ENCODE measurements around the gene OR6C76. TPM values are rescaled to one million over a fixed set of nuclear protein-coding genes. Genes with fewer than 3 reads are reported as not detected.
"Not testable (repeated sequence)": the region's sequence is repeated elsewhere in the genome, so short reads cannot be mapped to it uniquely, and the experiment has no call there.

Gene OR6C76
- total RNA-seq, 1 donor from 2014 or later: not detected

DNA sequence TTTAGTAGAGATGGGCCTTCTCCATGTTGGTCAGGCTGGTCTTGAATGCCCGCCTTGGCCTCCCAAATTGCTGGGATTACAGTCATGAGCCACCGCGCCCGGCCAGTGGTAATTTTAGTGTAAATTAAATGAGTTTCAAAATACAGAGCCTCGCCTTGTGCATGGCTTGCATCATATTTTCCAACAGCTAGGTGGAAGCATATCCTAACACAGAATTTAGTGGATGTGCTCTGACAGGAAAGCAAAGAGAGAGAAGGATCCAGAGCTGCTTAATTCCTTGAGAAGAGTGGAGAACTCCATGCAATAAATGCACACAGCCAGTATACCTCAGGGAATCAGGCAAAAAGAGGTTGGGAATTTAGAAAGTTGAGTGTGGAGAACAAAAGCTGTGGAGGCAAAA lies 20.3 kb downstream of the OR6C76 start:
- no peaks in the 10 kb centered on the region for H3K36me3 Mint-ChIP-seq (ENCODE audit: unreplicated experiment)

DNA sequence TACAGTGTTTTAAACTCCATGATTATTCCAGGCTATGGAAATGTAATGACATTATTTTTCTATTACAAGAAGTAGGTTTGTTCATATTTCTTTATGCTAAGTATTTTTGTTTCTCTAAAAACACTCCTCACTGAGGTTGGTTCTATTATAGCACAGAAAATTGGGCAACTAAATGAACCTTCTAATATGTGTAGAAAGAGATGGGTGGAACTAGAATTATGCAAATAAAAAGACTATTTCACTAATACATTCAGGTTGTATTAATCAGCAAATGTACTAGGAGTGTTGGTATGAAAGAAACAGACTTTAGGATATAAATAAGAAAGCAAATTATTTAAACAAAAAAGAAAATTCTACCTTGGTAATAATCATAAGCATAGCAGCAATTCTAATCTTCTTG lies 22.8 kb downstream of the OR6C76 start:
- H3K27me3 Mint-ChIP-seq (ENCODE audit: unreplicated experiment): peaks cover 1% of the 10 kb centered on the region
- H3K4me3 Mint-ChIP-seq (ENCODE audit: unreplicated experiment): no peak overlapping the region
- H3K9me3 Mint-ChIP-seq (ENCODE audit: unreplicated experiment): no peaks in the 10 kb centered on the region
- no peaks in the 10 kb centered on the region for H3K4me1 Mint-ChIP-seq (ENCODE audit: unreplicated experiment)
- TF ChIP-seq, protein P1, sequence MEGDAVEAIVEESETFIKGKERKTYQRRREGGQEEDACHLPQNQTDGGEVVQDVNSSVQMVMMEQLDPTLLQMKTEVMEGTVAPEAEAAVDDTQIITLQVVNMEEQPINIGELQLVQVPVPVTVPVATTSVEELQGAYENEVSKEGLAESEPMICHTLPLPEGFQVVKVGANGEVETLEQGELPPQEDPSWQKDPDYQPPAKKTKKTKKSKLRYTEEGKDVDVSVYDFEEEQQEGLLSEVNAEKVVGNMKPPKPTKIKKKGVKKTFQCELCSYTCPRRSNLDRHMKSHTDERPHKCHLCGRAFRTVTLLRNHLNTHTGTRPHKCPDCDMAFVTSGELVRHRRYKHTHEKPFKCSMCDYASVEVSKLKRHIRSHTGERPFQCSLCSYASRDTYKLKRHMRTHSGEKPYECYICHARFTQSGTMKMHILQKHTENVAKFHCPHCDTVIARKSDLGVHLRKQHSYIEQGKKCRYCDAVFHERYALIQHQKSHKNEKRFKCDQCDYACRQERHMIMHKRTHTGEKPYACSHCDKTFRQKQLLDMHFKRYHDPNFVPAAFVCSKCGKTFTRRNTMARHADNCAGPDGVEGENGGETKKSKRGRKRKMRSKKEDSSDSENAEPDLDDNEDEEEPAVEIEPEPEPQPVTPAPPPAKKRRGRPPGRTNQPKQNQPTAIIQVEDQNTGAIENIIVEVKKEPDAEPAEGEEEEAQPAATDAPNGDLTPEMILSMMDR (IDR thresholded peaks at IDR 0.05): no peak
- no peak for DNase-seq (ENCODE audit: extremely low spot score, unreplicated experiment)
- H3K27ac Mint-ChIP-seq (ENCODE audit: unreplicated experiment): no peak overlapping the region
- no peaks in the 10 kb centered on the region for H3K36me3 Mint-ChIP-seq (ENCODE audit: unreplicated experiment)

More for the DNA sequence above, 20.3 kb downstream of the OR6C76 start:
- TF ChIP-seq, protein P1 (IDR thresholded peaks at IDR 0.05): no peak
- peaks cover 3% of the 10 kb centered on the region for H3K27me3 Mint-ChIP-seq (ENCODE audit: unreplicated experiment)
- DNase-seq (ENCODE audit: extremely low spot score, unreplicated experiment): no peak
- H3K4me1 Mint-ChIP-seq (ENCODE audit: unreplicated experiment): no peaks in the 10 kb centered on the region
- peaks cover 10% of the 10 kb centered on the region for H3K9me3 Mint-ChIP-seq (ENCODE audit: unreplicated experiment)
- H3K4me3 Mint-ChIP-seq (ENCODE audit: unreplicated experiment): no peak overlapping the region
- H3K27ac Mint-ChIP-seq (ENCODE audit: unreplicated experiment): no peak overlapping the region

DNA sequence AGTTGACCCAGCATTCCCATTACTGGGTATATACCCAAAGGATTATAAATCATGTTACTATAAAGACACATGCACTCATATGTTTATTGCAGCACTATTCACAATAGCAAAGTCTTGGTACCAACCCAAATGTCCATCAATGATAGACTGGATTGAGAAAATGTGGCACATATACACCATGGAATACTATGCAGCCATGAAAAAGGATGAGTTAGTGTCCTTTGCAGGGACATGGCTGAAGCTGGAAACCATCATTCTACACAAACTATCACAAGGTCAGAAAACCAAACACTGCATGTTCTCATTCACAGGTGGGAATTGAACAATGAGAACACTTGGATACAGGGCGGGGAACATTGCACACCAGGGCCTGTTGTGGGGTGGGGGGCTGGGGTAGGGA lies 38.9 kb downstream of the OR6C76 start:
- DNase-seq (ENCODE audit: extremely low spot score, unreplicated experiment); H3K4me1 Mint-ChIP-seq (ENCODE audit: unreplicated experiment); H3K9me3 Mint-ChIP-seq (ENCODE audit: unreplicated experiment); H3K4me3 Mint-ChIP-seq (ENCODE audit: unreplicated experiment); H3K27ac Mint-ChIP-seq (ENCODE audit: unreplicated experiment); H3K36me3 Mint-ChIP-seq (ENCODE audit: unreplicated experiment): not testable (repeated sequence)
- H3K27me3 Mint-ChIP-seq (ENCODE audit: unreplicated experiment): peaks cover 10% of the 10 kb centered on the region

DNA sequence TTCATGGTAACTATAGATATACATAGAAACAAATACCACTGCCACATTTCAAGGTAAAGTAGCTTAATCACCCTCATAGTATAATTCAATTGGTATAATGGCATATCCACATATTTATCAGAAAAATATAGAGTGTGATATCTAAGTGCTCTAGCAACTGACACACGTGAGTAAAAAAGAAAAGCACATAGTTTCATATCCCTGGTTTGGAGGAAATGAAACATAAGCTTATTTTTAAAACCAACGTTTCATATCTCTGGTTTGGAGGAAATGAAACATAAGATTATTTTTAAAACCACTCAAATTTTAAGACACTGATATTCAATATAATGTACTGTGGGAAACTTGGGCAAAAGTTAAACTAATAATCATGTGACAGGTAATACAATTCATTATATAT lies 41.8 kb downstream of the OR6C76 start:
- H3K9me3 Mint-ChIP-seq (ENCODE audit: unreplicated experiment): no peaks in the 10 kb centered on the region
- H3K36me3 Mint-ChIP-seq (ENCODE audit: unreplicated experiment): no peaks in the 10 kb centered on the region
- H3K4me3 Mint-ChIP-seq (ENCODE audit: unreplicated experiment): no peak overlapping the region
- TF ChIP-seq, protein P1 (IDR thresholded peaks at IDR 0.05): no peak
- no peaks in the 10 kb centered on the region for H3K4me1 Mint-ChIP-seq (ENCODE audit: unreplicated experiment)
- no peak overlapping the region for H3K27ac Mint-ChIP-seq (ENCODE audit: unreplicated experiment)
- no peak for DNase-seq (ENCODE audit: extremely low spot score, unreplicated experiment)
- H3K27me3 Mint-ChIP-seq (ENCODE audit: unreplicated experiment): peaks cover 8% of the 10 kb centered on the region

DNA sequence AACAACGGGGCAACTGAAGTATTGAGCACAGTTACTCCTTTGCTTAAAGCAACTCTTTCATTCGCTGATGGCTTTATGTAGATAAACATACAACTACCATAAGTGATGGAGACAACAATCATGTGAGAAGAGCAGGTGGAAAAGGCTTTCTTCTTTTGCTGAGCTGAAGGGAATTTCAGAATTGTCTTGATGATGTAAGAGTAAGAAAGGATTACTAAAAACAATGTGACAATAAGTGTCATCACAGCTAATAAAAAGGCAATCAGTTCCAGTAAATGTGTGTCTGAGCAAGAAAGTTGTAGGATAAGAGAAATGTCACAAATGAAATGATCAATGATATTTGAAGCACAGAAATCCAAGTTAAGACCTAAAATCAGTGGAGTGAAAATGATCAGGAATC lies 43.2 kb downstream of the OR6C76 start:
- peaks cover 8% of the 10 kb centered on the region for H3K27me3 Mint-ChIP-seq (ENCODE audit: unreplicated experiment)
- no peaks in the 10 kb centered on the region for H3K36me3 Mint-ChIP-seq (ENCODE audit: unreplicated experiment)
- no peaks in the 10 kb centered on the region for H3K9me3 Mint-ChIP-seq (ENCODE audit: unreplicated experiment)
- no peak overlapping the region for H3K27ac Mint-ChIP-seq (ENCODE audit: unreplicated experiment)
- no peaks in the 10 kb centered on the region for H3K4me1 Mint-ChIP-seq (ENCODE audit: unreplicated experiment)
- TF ChIP-seq, protein P1 (IDR thresholded peaks at IDR 0.05): no peak
- no peak for DNase-seq (ENCODE audit: extremely low spot score, unreplicated experiment)
- no peak overlapping the region for H3K4me3 Mint-ChIP-seq (ENCODE audit: unreplicated experiment)
